ENCODE data around the gene TAP1.
A peak's percentile ranks its signal among the peaks of the same experiment; 100 is the strongest.

The TAP1 gene

GRCh38 chr6:32839356-32839755, 14.1 kb downstream of the TAP1 start:
- Histone ChIP-seq H2BK12ac (ENCODE audit: low read length in 2 of 2) (no peak overlapping the region), H3K4me2 (ENCODE audit: low read length, poor library complexity, severe bottlenecking) (no peak overlapping the region), H2BK5ac (ENCODE audit: low read depth, low read length, poor library complexity, severe bottlenecking) (no peak overlapping the region), H2BK120ac (ENCODE audit: low read depth, low read length) (no peak overlapping the region), H2AK5ac (ENCODE audit: low read length, severe bottlenecking) (no peak overlapping the region), H3K9ac (ENCODE audit: low read length) (no peak overlapping the region), H3K14ac (ENCODE audit: low read length in 2 of 2) (no peak overlapping the region), H3K36me3 (ENCODE audit: control insufficient read depth in 1 of 2, insufficient read depth in 2 of 2, low read depth in 1 of 2, low read length in 2 of 2) (peaks cover 14 to 58% of the 10 kb centered on the region in 2 experiments), H3K4ac (ENCODE audit: low read depth in 1 of 2, low read length in 2 of 2) (no peak overlapping the region), H3K18ac (ENCODE audit: low read depth in 1 of 2, low read length in 2 of 2) (no peak overlapping the region), H3K4me3 (ENCODE audit: insufficient read depth in 1 of 2, low read depth in 1 of 2, low read length in 2 of 2) (no peak overlapping the region), H3K9me3 (ENCODE audit: control insufficient read depth, low read length) (no peaks in the 10 kb centered on the region), H4K91ac (ENCODE audit: low read length) (no peak overlapping the region), H3K79me1 (replicated peaks; ENCODE audit: low read length, poor library complexity, severe bottlenecking) (peaks cover 25% of the 10 kb centered on the region), H3K4me1 (ENCODE audit: control insufficient read depth, insufficient read depth, low read depth, low read length) (peaks cover 10% of the 10 kb centered on the region), H2BK15ac (ENCODE audit: low read depth, poor library complexity, severe bottlenecking) (no peak overlapping the region), H4K8ac (ENCODE audit: low read length) (no peak overlapping the region), H3K23ac (ENCODE audit: low read length in 2 of 2) (no peak overlapping the region), H3K27ac (ENCODE audit: low read length, poor library complexity, severe bottlenecking) (no peak overlapping the region), H3K27me3 (ENCODE audit: control insufficient read depth in 1 of 2, insufficient read depth in 1 of 2, low read length in 2 of 2) (no peaks in the 10 kb centered on the region), H2AFZ (ENCODE audit: low read depth, low read length) (no peak overlapping the region)
- WGBS: 94% methylated on average over 13 of the region's 15 CpGs
- DNase-seq: no peak

- peaks cover 22% of the 10 kb centered on the region for H3K79me1 ChIP-seq (replicated peaks; ENCODE audit: low read length, poor library complexity, severe bottlenecking)
- peak within 1 kb of the TSS; percentile 56 for H2BK15ac ChIP-seq (ENCODE audit: low read depth, poor library complexity, severe bottlenecking)
- peak; percentile 93 for DNase-seq
- H2AFZ ChIP-seq (ENCODE audit: low read depth, low read length): peak within 1 kb of the TSS; percentile 94
- peak within 1 kb of the TSS; percentile 93 for H3K9ac ChIP-seq (ENCODE audit: low read length)
- H3K27me3 ChIP-seq (ENCODE audit: control insufficient read depth in 1 of 2, insufficient read depth in 1 of 2, low read length in 2 of 2): no peaks in the 10 kb centered on the region
- no peaks in the 10 kb centered on the region for H3K9me3 ChIP-seq (ENCODE audit: control insufficient read depth, low read length)
- H2BK12ac ChIP-seq (ENCODE audit: low read length in 2 of 2): peak within 1 kb of the TSS in 1 of 2 experiments; percentile 24
- H4K8ac ChIP-seq (ENCODE audit: low read length): peak within 1 kb of the TSS; percentile 93
- H3K4me3 ChIP-seq (ENCODE audit: insufficient read depth in 1 of 2, low read depth in 1 of 2, low read length in 2 of 2): peak within 1 kb of the TSS; percentile 80 to 85
- peak within 1 kb of the TSS; percentile 21 for H2BK120ac ChIP-seq (ENCODE audit: low read depth, low read length)
- 0% methylated on average over 51 of the region's 57 CpGs for WGBS
- peak within 1 kb of the TSS; percentile 92 to 94 for H3K18ac ChIP-seq (ENCODE audit: low read depth in 1 of 2, low read length in 2 of 2)
- peaks cover 14 to 68% of the 10 kb centered on the region in 2 experiments for H3K36me3 ChIP-seq (ENCODE audit: control insufficient read depth in 1 of 2, insufficient read depth in 2 of 2, low read depth in 1 of 2, low read length in 2 of 2)
- H3K4ac ChIP-seq (ENCODE audit: low read depth in 1 of 2, low read length in 2 of 2): peak within 1 kb of the TSS in 1 of 2 experiments; percentile 92
- H3K4me1 ChIP-seq (ENCODE audit: control insufficient read depth, insufficient read depth, low read depth, low read length): peaks cover 10% of the 10 kb centered on the region
- no peak within 1 kb of the TSS for H2BK5ac ChIP-seq (ENCODE audit: low read depth, low read length, poor library complexity, severe bottlenecking)
- H4K91ac ChIP-seq (ENCODE audit: low read length): peak within 1 kb of the TSS; percentile 92
- peak within 1 kb of the TSS in 1 of 2 experiments; percentile 75 for H3K23ac ChIP-seq (ENCODE audit: low read length in 2 of 2)
- no peak within 1 kb of the TSS for H2AK5ac ChIP-seq (ENCODE audit: low read length, severe bottlenecking)
- peak within 1 kb of the TSS; percentile 73 for H3K4me2 ChIP-seq (ENCODE audit: low read length, poor library complexity, severe bottlenecking)
- peak within 1 kb of the TSS; percentile 92 for H3K27ac ChIP-seq (ENCODE audit: low read length, poor library complexity, severe bottlenecking)
- H3K14ac ChIP-seq (ENCODE audit: low read length in 2 of 2): peak within 1 kb of the TSS in 1 of 2 experiments; percentile 84
These were observed 15.2 kb downstream of the TAP1 start, which contains the start of gene TAP2 for GRCh38 chr6:32838114-32838958. TAP2 (minus strand) TSS chr6:32838739; CDS start chr6:32838233, 506 bp downstream.

GRCh38 chr6:32837651-32838113, 15.8 kb downstream of the TAP1 start:
- H3K18ac ChIP-seq (ENCODE audit: low read depth in 1 of 2, low read length in 2 of 2): no peak overlapping the region
- WGBS: 50% methylated on average over 11 of the region's 12 CpGs
- peaks cover 15 to 69% of the 10 kb centered on the region in 2 experiments for H3K36me3 ChIP-seq (ENCODE audit: control insufficient read depth in 1 of 2, insufficient read depth in 2 of 2, low read depth in 1 of 2, low read length in 2 of 2)
- H3K4me2 ChIP-seq (ENCODE audit: low read length, poor library complexity, severe bottlenecking): peak overlapping the region; percentile 73
- peaks cover 22% of the 10 kb centered on the region for H3K79me1 ChIP-seq (replicated peaks; ENCODE audit: low read length, poor library complexity, severe bottlenecking)
- no peak overlapping the region for H2AFZ ChIP-seq (ENCODE audit: low read depth, low read length)
- H2AK5ac ChIP-seq (ENCODE audit: low read length, severe bottlenecking): no peak overlapping the region
- H3K9ac ChIP-seq (ENCODE audit: low read length): peak overlapping the region; percentile 93
- H2BK12ac ChIP-seq (ENCODE audit: low read length in 2 of 2): no peak overlapping the region
- DNase-seq: no peak
- no peak overlapping the region for H3K23ac ChIP-seq (ENCODE audit: low read length in 2 of 2)
- no peak overlapping the region for H4K91ac ChIP-seq (ENCODE audit: low read length)
- H3K27me3 ChIP-seq (ENCODE audit: control insufficient read depth in 1 of 2, insufficient read depth in 1 of 2, low read length in 2 of 2): no peaks in the 10 kb centered on the region
- H2BK15ac ChIP-seq (ENCODE audit: low read depth, poor library complexity, severe bottlenecking): peak overlapping the region; percentile 56
- H2BK5ac ChIP-seq (ENCODE audit: low read depth, low read length, poor library complexity, severe bottlenecking): no peak overlapping the region
- H3K14ac ChIP-seq (ENCODE audit: low read length in 2 of 2): no peak overlapping the region
- H4K8ac ChIP-seq (ENCODE audit: low read length): peak overlapping the region; percentile 21
- H2BK120ac ChIP-seq (ENCODE audit: low read depth, low read length): no peak overlapping the region
- no peak overlapping the region for H3K27ac ChIP-seq (ENCODE audit: low read length, poor library complexity, severe bottlenecking)
- no peak overlapping the region for H3K4ac ChIP-seq (ENCODE audit: low read depth in 1 of 2, low read length in 2 of 2)
- H3K9me3 ChIP-seq (ENCODE audit: control insufficient read depth, low read length): no peaks in the 10 kb centered on the region
- H3K4me3 ChIP-seq (ENCODE audit: insufficient read depth in 1 of 2, low read depth in 1 of 2, low read length in 2 of 2): peak overlapping the region; percentile 80 to 85
- peaks cover 8% of the 10 kb centered on the region for H3K4me1 ChIP-seq (ENCODE audit: control insufficient read depth, insufficient read depth, low read depth, low read length)

- WGBS: 93% methylated on average over 2 of the region's 2 CpGs
- H3K4me1 ChIP-seq (ENCODE audit: control insufficient read depth, insufficient read depth, low read depth, low read length): peaks cover 8% of the 10 kb centered on the region
- H2BK15ac ChIP-seq (ENCODE audit: low read depth, poor library complexity, severe bottlenecking): no peak overlapping the region
These were observed 16.6 kb downstream of the TAP1 start for GRCh38 chr6:32836873-32837272.

More at GRCh38 chr6:32836873-32837272, 16.6 kb downstream of the TAP1 start:
- Histone ChIP-seq H3K4me3 (ENCODE audit: insufficient read depth in 1 of 2, low read depth in 1 of 2, low read length in 2 of 2) (no peak overlapping the region), H3K79me1 (replicated peaks; ENCODE audit: low read length, poor library complexity, severe bottlenecking) (peaks cover 20% of the 10 kb centered on the region), H3K18ac (ENCODE audit: low read depth in 1 of 2, low read length in 2 of 2) (no peak overlapping the region), H3K27ac (ENCODE audit: low read length, poor library complexity, severe bottlenecking) (no peak overlapping the region), H2BK5ac (ENCODE audit: low read depth, low read length, poor library complexity, severe bottlenecking) (no peak overlapping the region), H2BK12ac (ENCODE audit: low read length in 2 of 2) (no peak overlapping the region), H3K9me3 (ENCODE audit: control insufficient read depth, low read length) (no peaks in the 10 kb centered on the region), H3K9ac (ENCODE audit: low read length) (no peak overlapping the region), H3K4me2 (ENCODE audit: low read length, poor library complexity, severe bottlenecking) (no peak overlapping the region), H3K23ac (ENCODE audit: low read length in 2 of 2) (no peak overlapping the region), H3K27me3 (ENCODE audit: control insufficient read depth in 1 of 2, insufficient read depth in 1 of 2, low read length in 2 of 2) (no peaks in the 10 kb centered on the region), H3K14ac (ENCODE audit: low read length in 2 of 2) (no peak overlapping the region), H2BK120ac (ENCODE audit: low read depth, low read length) (no peak overlapping the region), H2AK5ac (ENCODE audit: low read length, severe bottlenecking) (no peak overlapping the region), H4K91ac (ENCODE audit: low read length) (no peak overlapping the region), H3K36me3 (ENCODE audit: control insufficient read depth in 1 of 2, insufficient read depth in 2 of 2, low read depth in 1 of 2, low read length in 2 of 2) (peaks cover 20 to 67% of the 10 kb centered on the region in 2 experiments), H3K4ac (ENCODE audit: low read depth in 1 of 2, low read length in 2 of 2) (no peak overlapping the region), H2AFZ (ENCODE audit: low read depth, low read length) (no peak overlapping the region), H4K8ac (ENCODE audit: low read length) (no peak overlapping the region)
- DNase-seq: no peak

Measured in mesenchymal stem cell (in vitro differentiated cells and primary cell).